DND-41 (cell line): ENCODE results near the gene SEMA5B.

Experiments used
- ATAC-seq: fragments of 200-7000 bp; cut with Tn5 transposase; 3 replicates; pipeline ENCODE4 v1.9.1; 2021; ENCODE audit warnings: low read depth; ENCODE audit not compliant: insufficient read depth
- DNase-seq: peaks from one replicate; pipeline ENCODE4 v3.0.0-alpha.2; 2020
- H2AFZ ChIP-seq: 2 replicates; pipeline ENCODE4 v1.6.0; 2012; ENCODE audit warnings: low read depth, low read length
- H3K27ac ChIP-seq: 2 replicates; pipeline ENCODE4 v1.5.1; 2012; ENCODE audit warnings: low read length, inconsistent platforms
- H3K27me3 ChIP-seq: fragments of 200-600 bp; sonication (generic); 2 replicates; pipeline ENCODE4 v1.6.0; 2012; ENCODE audit warnings: low read length, mild to moderate bottlenecking, inconsistent platforms; ENCODE audit not compliant: insufficient read depth, poor library complexity
- H3K36me3 ChIP-seq: 2 replicates; pipeline ENCODE4 v1.5.1; 2012; ENCODE audit warnings: low read length, inconsistent platforms; ENCODE audit not compliant: insufficient read depth
- H3K4me1 ChIP-seq: 2 replicates; pipeline ENCODE4 v1.5.1; 2012; ENCODE audit warnings: mild to moderate bottlenecking, low read length; ENCODE audit not compliant: insufficient read depth
- H3K4me2 ChIP-seq: 2 replicates; pipeline ENCODE4 v1.6.0; 2012; ENCODE audit warnings: mild to moderate bottlenecking, moderate library complexity, low read length, inconsistent platforms; ENCODE audit not compliant: insufficient read depth
- H3K4me3 ChIP-seq, 2 experiments: fragments of 200-600 bp in 1 of 2; shearing (Covaris generic) in 1 of 2; 2 replicates each; pipeline ENCODE4 v1.5.1; 2012 to 2016; ENCODE audit warnings: inconsistent platforms in 2 of 2, low read length in 2 of 2, mild to moderate bottlenecking in 2 of 2, low read depth in 1 of 2, moderate library complexity in 1 of 2
- H3K79me2 ChIP-seq: 2 replicates; pipeline ENCODE4 v1.6.0; 2012; ENCODE audit warnings: low read length, inconsistent platforms; ENCODE audit not compliant: insufficient read depth
- H3K9ac ChIP-seq: 2 replicates; pipeline ENCODE4 v1.6.0; 2012; ENCODE audit warnings: low read depth, mild to moderate bottlenecking, inconsistent platforms, low read length, moderate library complexity
- H3K9me3 ChIP-seq: 2 replicates; pipeline ENCODE4 v1.5.1; 2012; ENCODE audit warnings: low read length, moderate library complexity, mild to moderate bottlenecking, inconsistent platforms; ENCODE audit not compliant: insufficient read depth, severe bottlenecking
- H4K20me1 ChIP-seq: 2 replicates; pipeline ENCODE4 v1.6.0; 2012; ENCODE audit warnings: low read length; ENCODE audit not compliant: insufficient read depth
- CTCF ChIP-seq: IDR thresholded peaks from 2 replicates; pipeline ENCODE4 v1.5.1; 2012; ENCODE audit warnings: borderline replicate concordance, low read length, moderate library complexity, mild to moderate bottlenecking; ENCODE audit not compliant: poor library complexity, severe bottlenecking; ENCODE audit errors: extremely low read depth
- EZH2 ChIP-seq: IDR thresholded peaks from 3 replicates; pipeline ENCODE4 v1.6.1; 2012; ENCODE audit warnings: borderline replicate concordance, low read depth, mild to moderate bottlenecking, moderate library complexity, low read length, inconsistent platforms; ENCODE audit not compliant: severe bottlenecking

SEMA5B gene

GRCh38 chr3:122926322-122926721, 101.2 kb downstream of the SEMA5B start:
- TF ChIP-seq CTCF (no peak), EZH2 (no peak)
- peaks cover 7% of the 10 kb centered on the region for H3K27me3 ChIP-seq
- DNase-seq (no peak), ATAC-seq (no peak)
- no peaks in the 10 kb centered on the region for H3K4me1 ChIP-seq
- no peaks in the 10 kb centered on the region for H3K9me3 ChIP-seq
- H3K36me3 ChIP-seq = no peaks in the 10 kb centered on the region
- H3K9ac ChIP-seq = no peak overlapping the region
- no peaks in the 10 kb centered on the region for H4K20me1 ChIP-seq
- H2AFZ ChIP-seq = no peak overlapping the region
- no peak overlapping the region for H3K4me3 ChIP-seq
- no peak overlapping the region for H3K27ac ChIP-seq
- no peaks in the 10 kb centered on the region for H3K79me2 ChIP-seq
- H3K4me2 ChIP-seq = no peak overlapping the region

GRCh38 chr3:122925756-122926155, 101.8 kb downstream of the SEMA5B start:
- Histone ChIP-seq H3K27ac (no peak overlapping the region), H3K4me1 (no peaks in the 10 kb centered on the region), H3K4me3 (no peak overlapping the region), H2AFZ (no peak overlapping the region), H4K20me1 (no peaks in the 10 kb centered on the region), H3K79me2 (no peaks in the 10 kb centered on the region), H3K27me3 (peaks cover 7% of the 10 kb centered on the region), H3K9me3 (no peaks in the 10 kb centered on the region), H3K9ac (no peak overlapping the region), H3K4me2 (no peak overlapping the region), H3K36me3 (no peaks in the 10 kb centered on the region)
- TF ChIP-seq CTCF (no peak), EZH2 (no peak)
- DNase-seq (no peak), ATAC-seq (no peak)

- Histone ChIP-seq H3K4me3 (no peak overlapping the region), H3K4me1 (no peaks in the 10 kb centered on the region), H3K4me2 (no peak overlapping the region), H3K79me2 (no peaks in the 10 kb centered on the region), H3K27ac (no peak overlapping the region), H4K20me1 (no peaks in the 10 kb centered on the region), H3K36me3 (no peaks in the 10 kb centered on the region), H3K9me3 (no peaks in the 10 kb centered on the region), H3K27me3 (no peaks in the 10 kb centered on the region), H2AFZ (no peak overlapping the region), H3K9ac (no peak overlapping the region)
- TF ChIP-seq EZH2 (no peak), CTCF (no peak)
- ATAC-seq (no peak), DNase-seq (no peak)
Measured at GRCh38 chr3:122924056-122924455, 103.5 kb downstream of the SEMA5B start.

GRCh38 chr3:122923611-122924010, 104.0 kb downstream of the SEMA5B start:
- H2AFZ ChIP-seq = no peak overlapping the region
- no peaks in the 10 kb centered on the region for H3K27me3 ChIP-seq
- no peak overlapping the region for H3K27ac ChIP-seq
- ATAC-seq (no peak), DNase-seq (no peak)
- no peaks in the 10 kb centered on the region for H3K4me1 ChIP-seq
- no peaks in the 10 kb centered on the region for H3K9me3 ChIP-seq
- H4K20me1 ChIP-seq = no peaks in the 10 kb centered on the region
- H3K79me2 ChIP-seq = no peaks in the 10 kb centered on the region
- no peak overlapping the region for H3K4me3 ChIP-seq
- H3K4me2 ChIP-seq = no peak overlapping the region
- TF ChIP-seq CTCF (no peak), EZH2 (no peak)
- no peaks in the 10 kb centered on the region for H3K36me3 ChIP-seq
- no peak overlapping the region for H3K9ac ChIP-seq
